HS-5 (cell line): ENCODE results near the gene TNN.

ENCODE experiments used
- DNase-seq: peaks from one replicate; pipeline ENCODE4 v3.0.0-alpha.2; 2012; ENCODE audit warnings: low read depth

TNN gene

DNA sequence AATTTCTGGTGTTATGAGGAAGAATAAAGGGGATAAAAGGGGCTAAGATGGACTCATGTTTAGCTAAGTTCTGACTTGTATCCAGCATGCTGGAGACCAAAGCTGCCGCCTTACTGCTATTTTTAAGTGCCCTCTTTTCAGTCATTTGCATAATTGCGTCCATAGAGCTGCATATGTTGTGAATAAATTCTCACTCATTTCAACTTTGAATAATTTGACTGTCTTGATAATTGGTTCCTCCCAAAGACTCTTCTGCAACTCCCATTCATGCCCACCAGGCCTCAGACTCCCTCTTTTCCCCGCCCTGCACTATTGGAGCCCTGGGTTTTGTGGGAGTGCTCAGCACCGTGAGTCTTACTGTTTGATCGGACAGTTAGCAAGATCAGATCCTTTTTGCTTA lies 79.9 kb downstream of the TNN start:
- no peak for DNase-seq

DNA sequence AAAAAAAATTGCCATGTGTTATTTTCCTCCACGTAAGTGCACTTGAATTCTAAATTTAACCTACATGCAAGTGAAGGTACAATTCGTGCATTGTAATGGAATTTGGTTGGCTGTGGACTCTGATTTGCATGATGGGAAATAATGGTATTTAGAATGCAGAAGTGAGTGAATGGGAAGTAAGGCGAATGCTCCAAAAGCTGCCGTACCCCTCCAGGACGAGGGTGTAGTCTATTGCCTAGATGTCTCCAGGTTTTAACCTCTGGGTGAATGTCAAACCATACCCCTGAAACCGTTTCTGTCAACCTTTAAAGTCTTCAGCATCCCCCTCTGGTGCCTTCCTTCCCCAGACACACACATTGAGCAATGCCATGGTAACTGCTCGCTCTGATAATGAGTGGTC lies 80.4 kb downstream of the TNN start:
- no peak for DNase-seq

DNA sequence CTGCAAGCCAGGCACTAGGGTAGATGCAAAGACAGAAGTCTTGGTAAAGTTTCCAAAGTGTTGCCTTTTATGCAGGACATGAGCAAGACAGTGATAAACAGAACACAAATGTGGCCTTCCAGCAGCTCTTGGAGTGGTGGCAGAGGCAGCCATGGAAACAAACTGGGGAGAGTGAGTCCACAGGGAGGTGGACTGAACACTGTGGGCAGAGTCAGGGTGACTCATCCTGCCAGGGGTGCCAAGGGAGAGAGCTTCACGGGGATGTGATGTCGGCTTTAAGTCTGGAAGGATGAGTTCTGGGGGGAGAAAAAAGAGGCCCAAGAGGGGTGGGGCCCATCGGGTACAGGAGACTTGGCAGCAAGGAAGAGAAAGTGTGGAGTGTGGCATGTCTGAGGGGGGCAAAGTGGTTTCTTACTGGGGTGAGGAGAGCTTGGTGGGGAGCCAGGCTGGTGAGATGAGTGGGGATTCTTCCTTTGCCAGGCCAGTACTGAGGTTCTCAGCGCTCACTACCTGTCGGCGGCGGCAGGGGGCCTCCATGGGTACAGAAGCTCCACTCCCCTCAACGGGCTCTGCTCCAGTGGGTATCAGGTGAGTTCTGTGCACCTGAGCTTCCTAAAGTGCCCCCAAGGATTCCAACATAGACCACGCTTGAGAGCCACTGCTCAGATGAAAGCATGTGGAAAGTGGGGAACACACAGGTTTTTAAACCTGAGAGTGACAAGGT lies 83.1 kb downstream of the TNN start:
- no peak for DNase-seq

DNA sequence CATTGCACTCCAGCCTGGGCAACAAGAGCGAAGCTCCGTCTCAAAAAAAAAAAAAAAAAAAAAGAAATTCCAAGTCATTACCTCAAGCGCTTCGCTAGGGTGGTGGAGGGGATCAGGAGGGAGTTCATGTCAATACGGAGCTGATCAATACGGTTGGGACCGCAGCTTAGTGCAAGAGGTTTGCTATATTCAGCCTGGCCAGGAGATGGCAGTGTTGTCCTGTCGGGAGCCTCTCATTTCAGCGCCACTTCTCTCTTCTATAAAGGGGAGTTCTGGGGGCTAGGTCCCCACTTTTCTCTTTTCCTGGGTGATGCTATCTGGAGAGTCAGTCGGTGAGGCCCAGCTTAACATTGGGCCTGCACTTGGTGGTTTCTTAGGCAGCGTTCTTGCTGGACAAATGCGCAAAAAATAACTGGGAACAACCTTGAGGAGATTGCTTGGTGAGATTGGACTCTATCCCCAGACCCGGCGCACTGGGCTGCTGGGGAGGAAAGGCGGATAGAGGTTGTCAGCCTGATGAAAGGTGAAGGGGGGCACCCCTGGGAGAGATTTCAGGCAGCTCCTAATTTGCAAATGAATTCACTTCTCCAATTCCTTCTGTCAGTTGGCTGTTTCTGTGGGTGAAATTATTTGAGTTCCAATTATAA lies 84.5 kb downstream of the TNN start:
- no peak for DNase-seq

GRCh38 chr1:175154629-175155472 lies 87.2 kb downstream of the TNN start:
- DNase-seq: no peak

- DNase-seq: no peak
These were observed 87.8 kb downstream of the TNN start for GRCh38 chr1:175155473-175155856.

DNA sequence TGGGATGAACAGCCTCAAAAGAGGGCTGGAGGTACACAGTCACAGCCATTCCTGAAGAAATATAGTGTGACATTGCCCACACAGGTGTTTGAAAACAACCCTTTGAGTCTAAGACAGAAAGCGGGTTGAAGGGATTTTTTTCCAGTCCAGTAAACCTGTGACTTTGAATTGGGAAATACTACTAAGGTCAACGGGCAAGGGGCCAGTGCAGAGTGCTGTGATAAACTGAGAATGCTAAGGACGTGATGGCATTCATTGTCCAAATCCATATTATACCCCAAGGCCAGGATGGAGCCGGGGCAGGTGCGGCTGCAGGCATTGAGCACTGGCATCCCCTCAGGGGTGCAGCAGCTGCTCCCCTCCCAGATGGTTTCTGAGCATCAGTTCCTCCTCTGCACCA lies 88.3 kb downstream of the TNN start:
- no peak for DNase-seq

DNA sequence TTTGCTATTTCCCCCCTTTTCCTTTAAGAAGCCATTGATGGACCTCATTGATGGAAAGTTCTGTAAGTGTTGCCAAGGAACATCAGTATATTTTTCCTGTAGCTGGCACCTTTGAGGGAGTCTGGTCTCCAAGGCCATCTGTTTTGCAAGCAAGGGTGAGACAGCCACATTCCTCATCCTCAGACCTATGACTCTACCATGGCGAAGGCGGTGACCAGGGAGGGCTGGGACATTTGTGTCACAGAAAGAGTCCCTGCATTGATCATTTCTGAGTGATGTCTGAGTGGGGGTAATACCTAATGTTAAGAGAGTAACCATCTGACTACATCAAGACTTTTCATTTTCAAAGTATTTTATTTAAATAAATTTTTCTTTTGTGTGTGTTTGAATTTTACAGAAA lies 89.6 kb downstream of the TNN start:
- no peak for DNase-seq

- no peak for DNase-seq
These were observed 90.5 kb downstream of the TNN start for GRCh38 chr1:175158170-175158591.

DNA sequence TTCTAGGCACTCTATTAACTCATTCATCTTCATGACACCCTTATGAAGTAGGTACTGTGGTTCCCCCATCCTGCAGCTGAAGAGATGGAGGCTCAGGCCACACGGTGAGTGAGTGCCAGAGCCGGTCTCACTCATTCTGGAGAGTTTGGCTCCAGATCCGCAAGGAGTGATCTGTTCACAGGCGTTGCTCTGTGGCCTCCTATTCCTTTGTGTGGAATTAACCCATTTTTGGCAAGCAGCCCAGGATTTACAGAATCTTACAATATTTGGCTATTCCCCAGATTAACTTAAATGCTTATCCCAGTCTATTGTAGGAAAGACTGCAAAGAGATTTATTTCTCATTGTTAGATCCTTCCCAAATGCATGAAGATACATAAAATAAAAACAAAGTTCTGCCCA lies 95.3 kb downstream of the TNN start:
- DNase-seq: no peak

- DNase-seq: no peak
These were observed 96.1 kb downstream of the TNN start for GRCh38 chr1:175163702-175164101.

DNA sequence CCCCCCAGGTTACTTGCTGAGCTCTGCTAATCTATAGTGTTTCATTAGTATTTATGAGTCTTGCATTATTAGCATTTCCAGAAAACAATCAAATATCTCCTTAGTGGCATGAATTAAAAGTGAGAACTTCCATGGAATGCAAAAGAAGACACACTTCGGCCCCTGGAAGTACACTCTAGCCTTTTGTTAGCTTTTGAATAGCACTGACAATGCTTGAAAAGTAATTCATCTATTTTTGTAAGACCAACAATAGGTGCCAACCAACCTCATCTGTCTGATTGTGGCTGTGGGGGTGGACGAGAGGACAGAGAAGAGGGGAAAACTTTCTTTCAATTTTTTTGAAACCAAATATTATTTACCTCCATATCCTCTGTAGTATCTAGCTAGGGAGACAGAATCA lies 97.1 kb downstream of the TNN start:
- no peak for DNase-seq

- DNase-seq: no peak
These were observed 99.1 kb downstream of the TNN start for GRCh38 chr1:175166746-175167145.

DNA sequence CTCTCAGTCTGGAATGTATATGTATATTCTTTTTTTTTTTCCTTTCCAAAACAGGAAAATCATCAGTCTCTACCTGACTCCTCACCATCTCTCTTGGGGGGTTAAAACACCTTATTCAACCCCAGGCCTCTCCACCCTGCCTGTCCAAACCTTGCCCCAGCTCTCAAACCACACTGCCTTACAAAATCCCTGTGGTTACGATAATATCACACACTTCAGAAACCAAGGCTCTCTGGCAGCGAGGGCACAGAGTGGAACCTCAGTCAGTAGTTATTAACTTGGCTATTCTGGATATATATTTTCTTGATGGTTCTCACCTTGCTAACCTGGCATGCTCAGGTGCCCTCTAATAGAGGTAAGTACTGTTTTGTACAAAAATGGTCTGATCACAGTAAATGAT lies 100.2 kb downstream of the TNN start:
- DNase-seq: no peak

- DNase-seq: no peak
These were observed 101.1 kb downstream of the TNN start for GRCh38 chr1:175168782-175169181.

GRCh38 chr1:175169286-175170018 lies 101.8 kb downstream of the TNN start:
- DNase-seq: no peak

GRCh38 chr1:175171036-175171913 lies 103.6 kb downstream of the TNN start:
- no peak for DNase-seq

DNA sequence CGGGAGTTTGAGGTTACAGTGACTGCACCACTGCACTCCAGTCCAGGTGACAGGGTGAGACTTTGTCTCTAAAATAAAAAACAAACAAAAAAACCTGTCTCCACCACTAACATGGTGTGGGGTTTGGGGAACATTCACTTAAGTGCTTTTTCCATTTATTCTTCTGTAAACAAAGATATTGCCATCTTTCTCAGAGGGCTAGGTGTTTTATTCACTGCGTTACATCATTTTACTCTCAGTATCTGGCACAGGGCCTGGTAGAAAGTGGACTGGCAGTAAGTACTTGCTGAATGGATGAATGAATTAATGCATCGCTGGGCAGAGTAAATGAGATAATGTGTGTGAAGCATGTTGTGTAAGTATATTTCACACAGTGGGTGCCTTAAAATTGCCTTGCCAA lies 104.9 kb downstream of the TNN start:
- DNase-seq: no peak

GRCh38 chr1:175173531-175173930 lies 105.9 kb downstream of the TNN start:
- no peak for DNase-seq

DNA sequence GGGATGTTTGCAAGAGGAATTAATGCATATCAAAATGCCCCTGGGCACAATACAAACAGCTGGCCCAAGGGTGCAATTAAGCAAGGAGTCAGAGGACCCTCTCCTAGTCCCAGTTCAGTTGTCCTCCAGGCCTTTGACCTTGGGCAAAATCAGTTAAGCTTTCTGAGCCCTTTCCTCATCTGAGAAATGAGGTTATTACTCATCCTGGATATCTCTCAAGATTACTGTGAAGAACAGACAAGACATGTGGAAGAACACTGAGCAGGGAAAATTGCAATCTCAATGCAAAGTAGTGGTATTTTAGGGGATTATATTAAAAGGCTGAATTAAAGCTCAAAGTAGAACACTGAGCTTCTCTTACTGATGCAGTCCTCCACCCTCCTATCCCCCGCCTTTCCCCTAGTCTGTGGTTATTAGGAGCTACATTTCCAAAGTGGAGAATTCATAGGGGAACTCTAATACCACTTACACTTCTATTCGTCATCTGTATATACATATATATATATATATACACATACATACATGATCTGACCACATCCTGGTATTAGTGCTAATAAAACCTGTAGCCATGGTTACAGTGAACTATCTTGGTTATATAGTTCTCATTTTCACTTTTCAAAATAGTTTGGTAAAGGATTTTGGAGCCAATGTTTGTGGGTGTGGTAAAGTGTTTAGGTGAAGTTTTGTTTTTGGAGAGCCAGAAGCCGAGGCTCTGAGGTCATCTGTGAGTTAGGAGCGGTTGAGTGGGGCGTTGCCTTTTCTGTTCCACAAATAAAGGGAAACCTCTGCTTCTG lies 106.9 kb downstream of the TNN start:
- no peak for DNase-seq

- DNase-seq: no peak
These were observed 108.6 kb downstream of the TNN start for GRCh38 chr1:175176246-175176645.
